Psoas muscle (tissue), 8 donors: Measurements from ENCODE around the gene MSH3. TPM values are rescaled to one million over a fixed set of nuclear protein-coding genes. Genes with fewer than 3 reads are reported as not detected.

Source experiments
- ATAC-seq, 4 donors: fragments of 200-7000 bp; cut with Tn5 transposase; one replicate each; pipeline ENCODE4 v1.9.1; 2020; ENCODE audit warnings: moderate library complexity in 3 of 4, mild to moderate bottlenecking in 2 of 4
- DNase-seq, 2 donors: peaks; one replicate each; pipeline ENCODE4 v3.0.0-alpha.2; 2020
- H3K27ac ChIP-seq: fragments of 200-600 bp; one replicate; pipeline ENCODE4 v1.8.0; 2022
- H3K27me3 ChIP-seq, 3 donors: fragments of 200-600 bp in 1 of 3; one replicate each; pipeline versions ENCODE4 v1.6.1 to v1.8.0; 2013 to 2022; ENCODE audit warnings: low read length in 2 of 3, mild to moderate bottlenecking in 2 of 3, moderate library complexity in 1 of 3; ENCODE audit not compliant: insufficient read depth in 3 of 3
- H3K36me3 ChIP-seq, 2 donors: fragments of 200-600 bp in 1 of 2; one replicate each; pipeline versions ENCODE4 v1.6.1 to v1.8.0; 2013 to 2022; ENCODE audit warnings: low read depth in 1 of 2, mild to moderate bottlenecking in 1 of 2, moderate library complexity in 1 of 2; ENCODE audit not compliant: insufficient read depth in 1 of 2
- H3K4me1 ChIP-seq: fragments of 200-600 bp; one replicate; pipeline ENCODE4 v1.8.0; 2022
- H3K4me3 ChIP-seq: fragments of 200-600 bp; one replicate; pipeline ENCODE4 v1.8.0; 2022; ENCODE audit warnings: mild to moderate bottlenecking
- H3K9me3 ChIP-seq: fragments of 200-600 bp; one replicate; pipeline ENCODE4 v1.8.0; 2022
- CTCF ChIP-seq: fragments of 200-600 bp; IDR thresholded peaks from one replicate; pipeline ENCODE4 v1.8.0; 2022; ENCODE audit warnings: antibody characterized with exemption
- WGBS, 3 donors: extraction: QIAGEN DNeasy Blood & Tissue Kit; methylation state at CpG; one replicate each; pipeline versions ENCODE4 v1.1.6 to v1.1.7; 2013; 5-methylcytosine and 5-hydroxymethylcytosine counted together
- intact Hi-C, 2 donors: fragments of 100-400 bp; cut with DNase I; formaldehyde crosslinking; loops; one replicate each; pipeline versions ENCODE4 v1.11.0 to v1.14.2; 2022
- polyA plus RNA-seq, 3 donors: library from polyadenylated mRNA; stranded (reverse); fragments of 200-250 nt; gene quantifications; one replicate each; pipeline ENCODE4 v1.2.3, GENCODE V29; 2013
- total RNA-seq, 4 donors: library from RNA; stranded (reverse); fragmentation: NEBNext Ultra II Directional in 2 of 4; extraction: Animal tissue kit (Norgen Biotek cat#: 25700) in 2 of 4; gene quantifications; one replicate each; pipeline versions ENCODE4 v1.2.1 to v1.2.4, GENCODE V29; 2021 to 2023
- donor health status: healthy with polysubstance abuse.
- donor health status: DM: no; HTN: no; CAD: no; lungs with moderate emphysema.
- donor health status: Bipolar disorder and iron deficiency.
- donor health status: healthy.
- donor health status: DM: yes; HTN: yes; CAD: no.
- donor health status: DM: no; HTN: no; CAD: no.
- donor health status: DM: no; HTN: no; CAD: no.
- donor health status: DM: yes; HTN: yes; CAD: no.

The MSH3 gene
- total and polyA plus RNA-seq, 7 donors = 2.8 to 12.6 (median 5.8) TPM

GRCh38 chr5:80863708-80864107 is 209.3 kb downstream of the MSH3 start:
- H3K4me3 ChIP-seq = no peak overlapping the region
- TF ChIP-seq CTCF = no peak
- H3K36me3 ChIP-seq = peaks cover 5 to 26% of the 10 kb centered on the region in 2 donors
- 81 to 87% (median 83%) methylated on average over 3 of the region's 3 CpGs for WGBS, 3 donors
- H3K27ac ChIP-seq = no peak overlapping the region
- no peaks in the 10 kb centered on the region for H3K4me1 ChIP-seq
- intact Hi-C loops = no loop called here
- H3K27me3 ChIP-seq = no peaks in the 10 kb centered on the region
- DNase-seq (no peak), ATAC-seq (no peak)
- no peaks in the 10 kb centered on the region for H3K9me3 ChIP-seq

- no peak for ATAC-seq
- 76 to 93% (median 83%) methylated on average over 1 of the region's 1 CpG for WGBS, 3 donors
Observed at GRCh38 chr5:80864109-80864508, 209.7 kb downstream of the MSH3 start.

GRCh38 chr5:80864706-80865435 is 210.4 kb downstream of the MSH3 start:
- H3K27me3 ChIP-seq = no peaks in the 10 kb centered on the region
- no peak for ATAC-seq
- H3K27ac ChIP-seq = no peak overlapping the region
- WGBS, 3 donors = 88 to 92% (median 92%) methylated on average over 3 of the region's 3 CpGs
- TF ChIP-seq CTCF = no peak
- no peak overlapping the region for H3K4me3 ChIP-seq
- H3K9me3 ChIP-seq = no peaks in the 10 kb centered on the region
- peaks cover 5 to 26% of the 10 kb centered on the region in 2 donors for H3K36me3 ChIP-seq
- intact Hi-C loops = no loop called here
- H3K4me1 ChIP-seq = no peaks in the 10 kb centered on the region
- DNase-seq = no peak

More at GRCh38 chr5:80864109-80864508, 209.7 kb downstream of the MSH3 start:
- no peak for DNase-seq
- no peak for TF ChIP-seq CTCF
- Histone ChIP-seq H3K27ac (no peak overlapping the region), H3K36me3 (peaks cover 5 to 26% of the 10 kb centered on the region in 2 donors), H3K27me3 (no peaks in the 10 kb centered on the region), H3K9me3 (no peaks in the 10 kb centered on the region), H3K4me1 (no peaks in the 10 kb centered on the region), H3K4me3 (no peak overlapping the region)
- intact Hi-C loops = no loop called here

GRCh38 chr5:80865551-80865950 is 211.1 kb downstream of the MSH3 start:
- no peaks in the 10 kb centered on the region for H3K27me3 ChIP-seq
- no peak overlapping the region for H3K27ac ChIP-seq
- TF ChIP-seq CTCF = no peak
- 98 to 99% (median 99%) methylated on average over 2 of the region's 2 CpGs for WGBS, 3 donors
- H3K4me1 ChIP-seq = no peaks in the 10 kb centered on the region
- H3K4me3 ChIP-seq = no peak overlapping the region
- ATAC-seq (no peak), DNase-seq (no peak)
- peaks cover 5 to 26% of the 10 kb centered on the region in 2 donors for H3K36me3 ChIP-seq
- H3K9me3 ChIP-seq = no peaks in the 10 kb centered on the region
- intact Hi-C loops = no loop called here

- no peak for TF ChIP-seq CTCF
- intact Hi-C loops = no loop called here
- WGBS, 3 donors = 92 to 94% (median 94%) methylated on average over 2 of the region's 2 CpGs
- H3K4me1 ChIP-seq = no peaks in the 10 kb centered on the region
- H3K36me3 ChIP-seq = peaks cover 5 to 25% of the 10 kb centered on the region in 2 donors
- no peak for DNase-seq
- ATAC-seq = no peak
- no peak overlapping the region for H3K4me3 ChIP-seq
- H3K27ac ChIP-seq = no peak overlapping the region
- H3K9me3 ChIP-seq = no peaks in the 10 kb centered on the region
- no peaks in the 10 kb centered on the region for H3K27me3 ChIP-seq
Observed at GRCh38 chr5:80866371-80866770, 211.9 kb downstream of the MSH3 start.
